ENCODE measurements around the gene INAFM2. TPM values are rescaled to one million over a fixed set of nuclear protein-coding genes. Genes with fewer than 3 reads are reported as not detected.

Gene INAFM2
- total and polyA plus RNA-seq, 10 of the 15 experiments (the other 5 are each of a cell fraction or from before 2014, with no cell fraction given): 0.75 to 8.1 (median 3.9) TPM

DNA sequence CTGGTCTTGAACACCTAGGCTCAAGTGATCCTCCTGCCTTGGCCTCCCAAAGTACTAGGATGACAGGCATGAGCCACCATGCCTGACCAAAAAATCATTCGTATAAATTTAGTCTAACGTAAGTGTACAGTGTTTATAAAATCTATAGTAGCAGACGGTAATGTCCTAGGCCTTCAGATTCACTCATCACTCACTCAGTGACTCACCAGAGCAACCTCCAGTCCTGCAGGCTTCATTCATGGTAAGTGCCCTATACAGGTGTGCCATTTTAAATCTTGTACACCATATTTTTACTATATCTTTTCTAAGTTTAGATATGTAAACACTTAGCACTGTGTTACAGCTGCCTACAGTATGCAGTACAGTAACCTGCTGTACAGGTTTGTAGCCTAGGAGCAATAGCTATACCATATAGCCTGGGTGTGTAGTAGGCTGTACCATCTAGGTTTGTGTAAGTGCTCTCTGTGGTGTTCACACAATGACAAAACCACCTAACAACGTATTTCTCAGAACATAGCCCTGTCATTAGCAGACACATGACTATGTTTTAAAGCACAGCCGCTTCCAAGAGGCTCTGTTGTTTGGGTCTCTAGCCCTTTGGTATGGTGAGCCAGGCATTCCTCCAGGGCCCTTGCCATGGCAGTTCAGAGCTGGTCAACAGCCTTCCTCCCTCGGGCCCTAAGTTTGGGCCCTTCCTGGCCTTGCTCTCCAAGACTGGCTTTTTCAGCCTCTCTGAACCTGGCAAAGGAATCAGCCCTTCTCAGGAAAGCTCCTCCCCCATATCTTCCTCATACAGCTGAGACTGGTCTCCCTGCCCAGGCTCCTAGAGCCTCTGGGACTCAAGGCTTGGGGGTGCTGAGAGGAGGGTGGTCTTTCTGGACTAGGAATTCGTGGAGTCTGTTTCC is 19.2 kb downstream of the INAFM2 start:
- POLR2A ChIA-PET: no interaction called here
- H3K9ac ChIP-seq (ENCODE audit: control insufficient read depth, insufficient read depth, low read length): no peak overlapping the region

More for the DNA sequence above, 19.2 kb downstream of the INAFM2 start:
- H3K79me2 ChIP-seq (ENCODE audit: control insufficient read depth, insufficient read depth, low read length): no peaks in the 10 kb centered on the region
- DNase-seq (ENCODE audit: low read depth, low spot score) (no peak), FAIRE-seq (no peak), ATAC-seq (no peak)
- no peaks in the 10 kb centered on the region for H3K36me3 ChIP-seq (ENCODE audit: control insufficient read depth in 2 of 2, insufficient read depth in 2 of 2, low read length in 1 of 2)
- H3K9me3 ChIP-seq (replicated peaks; ENCODE audit: control insufficient read depth, insufficient read depth, low read length): no peaks in the 10 kb centered on the region
- no TSS peak for BruUV-seq (replicated peaks)
- H4K20me1 ChIP-seq (ENCODE audit: control insufficient read depth, insufficient read depth): no peaks in the 10 kb centered on the region
- no peak for TF ChIP-seq GATAD2B (conservative IDR thresholded peaks at IDR 0.05; ENCODE audit: low read depth)
- TF ChIP-seq RELB (IDR thresholded peaks at IDR 0.05; ENCODE audit: low read depth): no peak
- no peak for TF ChIP-seq CHD4 (IDR thresholded peaks at IDR 0.05)
- no peak for TF ChIP-seq RCOR1 (conservative IDR thresholded peaks at IDR 0.05; ENCODE audit: low read depth, low read length)
- TF ChIP-seq SMARCA5 (IDR thresholded peaks at IDR 0.05): no peak
- no peak for TF ChIP-seq SREBF2 (IDR thresholded peaks at IDR 0.05; ENCODE audit: low read length)
- no peak for TF ChIP-seq IRF4 (IDR thresholded peaks at IDR 0.05; ENCODE audit: low read depth, low read length)
- H3K4me1 ChIP-seq (ENCODE audit: control insufficient read depth, insufficient read depth, low read length): no peaks in the 10 kb centered on the region
- intact Hi-C loops (cut with micrococcal nuclease; ENCODE audit: unreplicated experiment): loop anchor here (10.0 kb wide), 1 partner anchor 162 kb away; no protein-coding TSS in a partner anchor
- ChIA-PET RAD21 (ENCODE audit: unreplicated experiment) (interaction anchor here (0.6 to 3.4 kb wide), 5 partner anchors 63 to 162 kb away, joined by 3 to 17 read pairs (median 4); partner anchors contain the start of gene IVD), CTCF (interaction anchor here (0.8 to 13.7 kb wide), 22 partner anchors 8 to 178 kb away, joined by 3 to 336 read pairs (median 4); partner anchors contain the start of genes INAFM2, KNSTRN, PHGR1 and PLCB2), SMC1A (ENCODE audit: uncharacterized antibody, unreplicated experiment) (interaction anchor here (0.7 to 1.5 kb wide), 4 partner anchors 23 to 80 kb away, joined by 3 read pairs; no protein-coding TSS in a partner anchor)
- H3K4me3 ChIP-seq: no peak overlapping the region
- in situ Hi-C loops (cut with MboI): no loop called here
- no peak overlapping the region for H2AFZ ChIP-seq (ENCODE audit: control insufficient read depth, low read depth, low read length)
- no peak overlapping the region for H3K27ac ChIP-seq (ENCODE audit: control insufficient read depth, insufficient read depth)
- H3K27me3 ChIP-seq (replicated peaks in 1 of 2; ENCODE audit: control insufficient read depth in 2 of 2, insufficient read depth in 2 of 2, low read length in 1 of 2): no peaks in the 10 kb centered on the region; a peak in 1 of 4 replicates
- H3K4me2 ChIP-seq (ENCODE audit: control insufficient read depth, insufficient read depth): no peak overlapping the region
- 19% methylated on average over 7 of the region's 7 CpGs for WGBS (ENCODE audit: insufficient coverage, insufficient replicate concordance, low lambda C conversion rate, missing lambda C conversion rate)
